Lower lobe of right lung (tissue), 2 donors: ENCODE measurements around the gene TBC1D14. TPM values are rescaled to one million over a fixed set of nuclear protein-coding genes. Genes with fewer than 3 reads are reported as not detected.

Experiments used
- ATAC-seq, 2 donors: fragments of 200-7000 bp; cut with Tn5 transposase; one replicate each; pipeline ENCODE4 v1.9.1; 2020 to 2022; ENCODE audit warnings: mild to moderate bottlenecking in 2 of 2, moderate library complexity in 2 of 2
- DNase-seq: peaks from one replicate; pipeline ENCODE4 v3.0.0-alpha.2; 2020
- H3K27ac ChIP-seq: fragments of 200-600 bp; one replicate; pipeline ENCODE4 v1.8.0; 2022
- H3K27me3 ChIP-seq: fragments of 200-600 bp; one replicate; pipeline ENCODE4 v1.8.0; 2022; ENCODE audit warnings: low read depth
- H3K36me3 ChIP-seq: fragments of 200-600 bp; one replicate; pipeline ENCODE4 v1.8.0; 2022; ENCODE audit warnings: mild to moderate bottlenecking
- H3K4me1 ChIP-seq: fragments of 200-600 bp; one replicate; pipeline ENCODE4 v1.8.0; 2022
- H3K4me3 ChIP-seq: fragments of 200-600 bp; one replicate; pipeline ENCODE4 v1.8.0; 2022; ENCODE audit warnings: mild to moderate bottlenecking
- H3K9me3 ChIP-seq: fragments of 200-600 bp; one replicate; pipeline ENCODE4 v1.8.0; 2022
- intact Hi-C: fragments of 100-400 bp; cut with DNase I; formaldehyde crosslinking; loops from one replicate; pipeline ENCODE4 v1.11.0; 2022
- total RNA-seq: library from RNA; stranded (reverse); fragmentation: NEBNext Ultra II Directional; extraction: Animal tissue kit (Norgen Biotek cat#: 25700); gene quantifications from one replicate; pipeline ENCODE4 v1.2.1, GENCODE V29; 2021
- TF ChIP-seq, protein P1 (sequence below): fragments of 200-600 bp; IDR thresholded peaks from one replicate; pipeline ENCODE4 v1.8.0; 2022; ENCODE audit warnings: antibody characterized with exemption, mild to moderate bottlenecking
- donor health status: DM: no; HTN: yes; CAD: no; lungs with severe emphysema.

Gene TBC1D14
- total RNA-seq, 1 donor from 2014 or later = 60.7 TPM

DNA sequence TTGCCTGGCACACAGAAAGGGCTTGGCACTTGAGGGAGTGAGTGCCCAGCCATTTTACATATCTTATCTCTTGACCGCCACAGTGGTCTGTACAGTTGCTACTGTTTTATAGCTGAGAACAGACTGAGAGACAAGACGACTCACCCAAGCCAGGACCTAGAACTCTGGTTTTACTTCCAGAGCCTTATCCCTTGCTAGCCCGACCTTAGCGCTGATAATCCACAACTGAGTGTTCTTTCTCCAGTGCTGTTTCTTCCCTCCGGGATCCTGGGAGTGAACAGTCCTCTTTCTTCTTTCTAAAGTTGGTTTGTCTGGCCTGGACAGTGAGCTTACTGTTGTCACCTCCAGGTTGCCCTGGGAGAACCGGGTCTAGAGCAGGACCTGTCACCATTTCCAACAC lies 81.0 kb downstream of the TBC1D14 start:
- Histone ChIP-seq H3K27ac (no peak overlapping the region), H3K36me3 (peaks cover 24% of the 10 kb centered on the region), H3K4me3 (no peak overlapping the region), H3K4me1 (peaks cover 59% of the 10 kb centered on the region), H3K9me3 (no peaks in the 10 kb centered on the region), H3K27me3 (no peaks in the 10 kb centered on the region)
- intact Hi-C loops = no loop called here
- DNase-seq = no peak
- TF ChIP-seq, protein P1, sequence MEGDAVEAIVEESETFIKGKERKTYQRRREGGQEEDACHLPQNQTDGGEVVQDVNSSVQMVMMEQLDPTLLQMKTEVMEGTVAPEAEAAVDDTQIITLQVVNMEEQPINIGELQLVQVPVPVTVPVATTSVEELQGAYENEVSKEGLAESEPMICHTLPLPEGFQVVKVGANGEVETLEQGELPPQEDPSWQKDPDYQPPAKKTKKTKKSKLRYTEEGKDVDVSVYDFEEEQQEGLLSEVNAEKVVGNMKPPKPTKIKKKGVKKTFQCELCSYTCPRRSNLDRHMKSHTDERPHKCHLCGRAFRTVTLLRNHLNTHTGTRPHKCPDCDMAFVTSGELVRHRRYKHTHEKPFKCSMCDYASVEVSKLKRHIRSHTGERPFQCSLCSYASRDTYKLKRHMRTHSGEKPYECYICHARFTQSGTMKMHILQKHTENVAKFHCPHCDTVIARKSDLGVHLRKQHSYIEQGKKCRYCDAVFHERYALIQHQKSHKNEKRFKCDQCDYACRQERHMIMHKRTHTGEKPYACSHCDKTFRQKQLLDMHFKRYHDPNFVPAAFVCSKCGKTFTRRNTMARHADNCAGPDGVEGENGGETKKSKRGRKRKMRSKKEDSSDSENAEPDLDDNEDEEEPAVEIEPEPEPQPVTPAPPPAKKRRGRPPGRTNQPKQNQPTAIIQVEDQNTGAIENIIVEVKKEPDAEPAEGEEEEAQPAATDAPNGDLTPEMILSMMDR = no peak
- no peak for ATAC-seq

DNA sequence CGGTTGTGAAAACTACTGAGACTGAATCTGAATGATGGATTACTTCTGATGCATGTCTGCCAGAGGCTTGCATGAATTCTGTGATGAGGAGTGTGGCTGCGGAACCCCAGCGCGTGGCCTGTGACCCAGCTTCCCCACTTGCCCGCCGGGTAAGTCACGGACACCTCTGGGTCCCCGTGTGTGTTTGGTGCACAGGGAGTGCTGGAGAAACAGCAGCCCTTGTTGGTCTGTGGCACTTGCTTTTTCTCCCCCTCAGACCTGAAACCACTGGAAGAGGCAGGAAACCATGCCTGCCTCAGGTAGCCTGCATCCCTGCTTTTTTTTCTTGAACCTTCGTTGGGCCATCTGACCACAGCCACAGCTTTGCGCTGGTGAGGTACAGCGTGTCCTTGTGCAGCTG lies 81.6 kb downstream of the TBC1D14 start:
- peak overlapping the region; percentile 13 for H3K27ac ChIP-seq
- DNase-seq = no peak
- no peaks in the 10 kb centered on the region for H3K9me3 ChIP-seq
- peaks cover 29% of the 10 kb centered on the region for H3K36me3 ChIP-seq
- TF ChIP-seq, protein P1 = no peak
- ATAC-seq = no peak
- H3K4me3 ChIP-seq = no peak overlapping the region
- peaks cover 53% of the 10 kb centered on the region for H3K4me1 ChIP-seq
- H3K27me3 ChIP-seq = no peaks in the 10 kb centered on the region
- intact Hi-C loops = no loop called here

GRCh38 chr4:6991771-6992557 lies 82.3 kb downstream of the TBC1D14 start:
- TF ChIP-seq, protein P1 = no peak
- H3K4me1 ChIP-seq = peaks cover 51% of the 10 kb centered on the region
- no peak overlapping the region for H3K4me3 ChIP-seq
- ATAC-seq (no peak), DNase-seq (no peak)
- no peaks in the 10 kb centered on the region for H3K9me3 ChIP-seq
- no peaks in the 10 kb centered on the region for H3K27me3 ChIP-seq
- H3K36me3 ChIP-seq = peaks cover 37% of the 10 kb centered on the region
- H3K27ac ChIP-seq = peak overlapping the region; percentile 13
- intact Hi-C loops = no loop called here

DNA sequence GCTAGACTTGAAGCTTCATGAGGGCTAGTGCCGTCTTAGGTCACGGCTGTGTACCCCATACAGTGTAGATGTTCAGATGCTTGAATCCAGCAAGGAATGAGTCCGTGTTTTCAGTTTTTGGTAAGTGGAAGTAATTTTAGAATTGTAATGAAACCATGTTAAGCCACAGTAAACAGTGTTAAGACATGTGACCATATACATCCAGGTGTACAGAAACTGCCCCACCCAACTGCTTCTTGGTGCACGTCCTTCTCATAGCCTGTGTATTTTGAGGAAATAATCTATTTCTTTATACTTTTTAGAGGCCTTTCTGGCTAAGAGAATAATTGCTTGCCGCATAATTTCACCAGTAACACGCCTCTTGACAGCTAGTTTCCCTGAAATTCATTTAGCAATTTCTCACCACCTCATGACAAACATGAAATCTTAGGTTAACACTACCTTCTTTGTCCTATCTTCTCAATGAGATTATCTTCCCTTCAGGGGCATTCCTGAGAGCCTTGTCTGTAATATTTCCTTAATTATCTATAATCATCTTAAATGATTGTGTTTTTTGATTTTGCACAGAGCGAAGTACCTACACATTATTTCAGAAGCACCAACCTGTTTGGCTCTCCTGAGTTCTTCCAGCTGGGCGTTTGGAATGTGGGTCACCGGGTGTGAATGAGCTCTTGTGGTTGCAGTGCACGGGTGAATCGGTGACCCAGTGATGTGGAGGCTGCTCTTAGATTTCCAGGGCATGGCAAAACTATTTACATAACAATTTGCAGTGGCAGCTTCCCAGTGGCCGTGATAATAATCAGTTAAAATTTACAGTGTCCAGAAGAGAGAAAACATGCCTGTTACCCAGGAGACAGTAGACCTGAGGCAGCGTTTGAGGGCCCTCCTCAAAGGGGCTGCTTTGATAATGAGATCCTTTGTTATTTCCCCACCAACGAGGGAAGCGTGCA lies 83.4 kb downstream of the TBC1D14 start:
- DNase-seq (peak; percentile 58), ATAC-seq (peak; percentile 75 to 81)
- Histone ChIP-seq H3K27ac (peak overlapping the region; percentile 31), H3K36me3 (peaks cover 46% of the 10 kb centered on the region), H3K4me3 (no peak overlapping the region), H3K9me3 (no peaks in the 10 kb centered on the region), H3K4me1 (peaks cover 45% of the 10 kb centered on the region), H3K27me3 (no peaks in the 10 kb centered on the region)
- intact Hi-C loops = no loop called here
- TF ChIP-seq, protein P1 = no peak

DNA sequence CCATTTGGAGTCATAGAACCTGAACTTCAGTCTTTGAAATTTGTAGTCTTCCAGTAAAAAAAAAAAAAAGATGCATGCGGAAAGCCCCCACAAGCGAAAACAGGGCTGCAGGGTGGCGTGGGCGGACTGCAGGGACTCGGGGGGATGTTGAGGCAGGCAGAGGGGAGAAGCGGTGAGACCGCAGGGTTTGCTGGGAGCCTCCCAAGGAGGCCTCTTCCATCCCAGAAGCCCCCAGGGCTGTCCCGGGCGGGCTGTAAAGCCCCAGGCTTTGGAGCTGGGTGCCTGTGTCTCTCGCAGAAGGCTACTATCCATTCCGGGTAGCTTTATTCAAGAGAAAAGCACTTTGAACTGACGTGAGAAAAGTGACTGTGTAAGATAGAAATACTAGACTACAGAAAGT lies 86.9 kb downstream of the TBC1D14 start:
- ATAC-seq (no peak), DNase-seq (no peak)
- Histone ChIP-seq H3K4me3 (no peak overlapping the region), H3K36me3 (peaks cover 77% of the 10 kb centered on the region), H3K9me3 (no peaks in the 10 kb centered on the region), H3K27ac (no peak overlapping the region), H3K4me1 (peaks cover 14% of the 10 kb centered on the region), H3K27me3 (no peaks in the 10 kb centered on the region)
- TF ChIP-seq, protein P1 = no peak
- intact Hi-C loops = no loop called here
